Stimulated activated CD4-positive, alpha-beta T cell treated with anti-CD3 and anti-CD28 coated beads, TNF-alpha, amount 100 ng/mL, for 24 hours (primary cell): ENCODE results near the gene RNF223.
"Not testable (repeated sequence)": the region's sequence is repeated elsewhere in the genome, so short reads cannot be mapped to it uniquely, and the experiment has no call there.

Experiments used
- DNase-seq, 3 experiments: peaks; one replicate each; pipeline ENCODE4 v3.0.0-alpha.2; 2020; ENCODE audit warnings: low read depth in 3 of 3

RNF223 gene

GRCh38 chr1:1087351-1088028 lies 13.4 kb upstream of the RNF223 start:
- DNase-seq = no peak

DNA sequence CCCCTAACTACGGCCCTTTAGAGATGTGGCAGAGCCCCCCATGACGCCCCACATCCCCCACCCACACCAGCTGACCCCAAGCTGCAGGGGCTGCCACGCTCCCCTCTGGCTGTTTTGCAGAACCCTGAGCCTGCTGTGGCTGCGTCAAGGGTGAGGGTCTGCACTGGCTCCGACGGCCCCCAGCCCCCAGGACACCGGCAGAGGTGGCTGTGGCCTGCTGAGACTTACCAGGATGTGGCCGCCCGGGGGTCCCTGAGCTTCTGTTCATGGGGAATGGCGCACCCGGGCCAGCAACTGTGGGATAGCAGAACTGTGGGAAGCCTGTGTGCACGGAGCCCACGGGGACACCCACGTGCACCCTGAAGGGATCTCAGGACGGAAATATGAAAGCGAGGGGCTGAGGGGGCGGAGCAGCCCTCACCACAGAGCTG lies 12.8 kb upstream of the RNF223 start:
- DNase-seq = no peak

- no peak for DNase-seq
These were observed 12.1 kb upstream of the RNF223 start for GRCh38 chr1:1085911-1086841.

- DNase-seq = no peak
These were observed 11.2 kb upstream of the RNF223 start for GRCh38 chr1:1085171-1085841.

DNA sequence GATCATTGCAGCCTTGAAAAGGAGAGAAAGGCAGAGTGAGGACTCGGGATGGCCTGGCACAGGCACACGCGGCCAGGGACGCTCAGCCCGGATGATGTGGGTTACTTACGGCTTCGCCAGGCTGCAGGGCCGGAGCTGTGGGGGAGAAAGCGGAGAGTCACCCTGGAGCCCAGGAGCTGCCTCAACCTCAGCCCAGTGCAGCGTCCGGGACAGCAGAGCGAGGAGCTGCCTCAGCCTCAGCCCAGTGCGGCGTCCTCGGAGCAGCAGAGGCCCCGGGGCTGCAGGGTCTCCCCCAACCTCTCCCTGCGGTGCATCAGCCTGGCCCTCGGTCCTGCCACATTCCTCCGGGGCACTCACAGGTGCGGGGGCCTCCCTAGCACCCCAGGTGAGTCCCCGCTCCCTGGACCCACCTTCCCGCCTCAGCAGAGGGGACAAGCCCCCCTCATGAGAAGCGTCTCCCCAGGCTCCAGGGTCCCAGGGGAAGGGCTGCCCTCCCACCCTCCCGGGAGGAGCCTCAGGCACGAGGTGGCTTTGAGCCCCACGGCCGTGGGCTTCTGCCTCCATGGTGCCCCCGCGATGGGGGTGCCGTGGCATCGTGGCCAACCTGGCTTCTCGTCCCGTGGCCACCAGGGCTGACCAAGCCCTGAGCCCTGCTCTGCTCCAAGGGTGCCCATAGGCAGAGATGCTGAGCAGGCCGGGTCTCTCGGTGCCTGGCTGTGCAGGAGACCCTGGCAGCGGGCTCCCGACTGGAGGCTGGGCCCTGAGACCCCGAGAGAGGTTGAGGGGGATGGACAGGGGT lies 10.5 kb upstream of the RNF223 start:
- DNase-seq = no peak

DNA sequence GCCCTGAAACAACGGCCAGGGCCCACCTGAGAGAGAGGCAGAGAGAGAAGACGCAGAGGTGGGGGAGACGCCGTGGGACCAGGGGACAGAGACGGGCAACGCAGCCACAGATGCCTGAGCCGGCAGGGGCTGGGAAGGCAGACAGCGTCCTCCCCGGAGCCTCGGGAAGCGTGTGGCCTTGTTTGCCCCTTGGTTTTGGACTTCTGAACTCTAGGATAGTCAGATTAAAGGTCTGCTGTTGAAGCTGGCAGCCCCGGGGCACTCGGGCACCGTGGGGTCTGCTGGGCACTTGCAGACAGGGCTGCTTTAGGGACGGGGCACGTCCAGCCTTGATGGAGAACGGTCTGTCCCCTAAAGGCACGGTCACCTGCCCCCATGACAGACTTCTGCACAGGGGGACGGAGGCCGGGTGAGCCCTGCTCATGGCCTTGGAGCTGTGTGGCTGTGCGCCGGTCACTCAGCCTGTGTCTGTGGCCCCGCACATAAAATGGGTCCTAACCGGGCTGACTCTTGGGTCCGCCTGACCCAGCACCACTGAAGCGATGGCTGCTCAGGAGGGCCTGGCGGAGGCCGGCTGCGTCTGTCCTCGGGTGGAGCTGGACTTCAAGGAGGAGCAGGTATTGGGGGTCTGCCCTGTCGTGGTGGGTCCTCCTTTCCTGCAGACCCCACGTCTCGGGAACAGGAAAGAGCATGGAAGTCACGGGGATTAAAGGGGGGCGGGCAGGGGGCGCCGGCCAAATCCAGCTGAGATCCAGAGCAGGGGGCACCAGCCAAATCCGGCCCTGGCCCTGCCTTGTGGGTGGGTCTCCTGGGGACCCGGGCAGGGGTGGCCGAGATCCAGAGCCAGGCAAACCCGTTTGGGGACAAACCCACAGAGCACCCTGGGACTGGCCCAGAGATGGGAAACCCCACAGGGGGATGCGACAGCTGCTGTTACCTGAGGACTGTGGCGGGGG lies 9.6 kb upstream of the RNF223 start:
- DNase-seq = no peak

DNA sequence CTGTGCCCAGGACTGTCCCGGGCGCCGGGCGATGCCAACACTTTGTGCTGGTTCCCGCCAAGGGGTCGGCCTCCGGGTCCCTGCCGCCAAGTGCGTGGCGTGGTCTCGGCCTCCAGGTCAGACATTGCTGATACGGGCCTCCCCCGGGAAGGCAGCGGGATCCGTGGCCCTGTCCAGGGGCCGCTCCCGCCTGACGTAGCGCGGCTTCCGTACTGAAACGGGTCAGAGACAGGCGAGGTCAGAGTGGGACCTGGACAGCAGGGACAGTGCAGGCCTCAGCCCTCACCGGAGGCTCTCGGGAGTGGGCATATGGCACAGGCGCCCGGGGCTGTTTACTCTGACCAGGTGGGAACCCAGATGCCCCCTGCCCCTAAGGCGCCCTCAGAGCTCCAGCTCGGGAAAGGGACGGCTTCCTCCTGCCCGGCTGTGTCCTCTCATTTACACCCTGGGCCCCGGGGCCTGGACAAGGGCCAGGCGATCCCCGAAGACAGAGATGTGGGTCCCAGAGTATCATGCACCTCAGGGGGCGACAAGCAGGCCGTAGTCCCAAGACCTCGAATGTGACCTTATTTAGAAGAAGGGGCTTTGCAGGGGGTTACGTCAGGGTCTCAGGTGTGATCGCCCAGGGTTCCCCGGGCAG lies 8.8 kb upstream of the RNF223 start:
- DNase-seq = no peak

GRCh38 chr1:1082239-1082775 lies 8.2 kb upstream of the RNF223 start:
- DNase-seq = no peak

- DNase-seq = no peak
These were observed 7.5 kb upstream of the RNF223 start for GRCh38 chr1:1081311-1082238.

DNA sequence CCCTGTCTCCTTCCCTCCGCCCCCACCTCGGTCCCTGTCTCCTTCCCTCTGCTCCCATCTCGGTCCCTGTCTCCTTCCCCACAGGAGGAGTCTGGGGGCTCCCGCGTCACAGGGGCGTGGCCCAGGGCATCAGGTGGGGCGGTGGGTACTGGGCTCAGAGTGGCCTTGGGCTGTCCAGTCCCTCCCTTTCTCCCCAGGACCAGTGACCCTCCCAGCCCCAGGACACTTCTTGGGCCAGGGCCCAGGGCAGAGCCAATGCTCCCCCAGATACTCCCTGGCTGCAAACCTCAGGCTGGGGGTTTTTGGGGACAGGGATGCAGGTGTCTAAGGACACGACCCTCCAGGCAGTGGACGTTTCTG lies 6.8 kb upstream of the RNF223 start:
- DNase-seq = no peak

DNA sequence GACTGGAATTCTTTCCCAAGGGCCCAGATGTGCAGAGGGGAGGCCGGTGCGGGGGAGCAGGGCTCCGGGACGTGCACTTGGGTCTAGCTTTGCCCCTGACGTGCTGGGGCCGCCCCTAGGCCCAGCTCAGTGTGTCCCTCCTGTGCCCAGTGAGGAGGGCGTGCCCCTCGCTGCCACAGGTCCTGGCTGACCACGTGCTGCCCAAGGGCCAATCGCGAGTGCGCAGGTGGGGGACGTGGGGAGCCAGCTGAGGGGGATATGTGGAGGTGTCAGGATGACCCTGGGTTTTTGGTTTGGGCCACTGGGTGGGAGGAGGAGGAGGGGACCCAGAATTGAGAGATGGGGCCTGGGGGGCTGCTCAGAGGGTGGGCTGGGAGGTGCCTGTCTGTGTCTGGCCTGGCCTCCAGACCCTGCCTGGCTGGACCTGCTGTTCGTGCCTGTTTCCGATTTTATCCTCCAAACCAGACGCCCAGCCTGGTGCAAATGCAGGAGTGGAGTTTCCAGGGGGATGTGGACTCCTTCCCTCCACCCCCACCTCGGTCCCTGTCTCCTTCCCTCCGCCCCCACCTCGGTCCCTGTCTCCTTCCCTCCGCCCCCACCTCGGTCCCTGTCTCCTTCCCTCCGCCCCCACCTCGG lies 6.1 kb upstream of the RNF223 start:
- DNase-seq = no peak

DNA sequence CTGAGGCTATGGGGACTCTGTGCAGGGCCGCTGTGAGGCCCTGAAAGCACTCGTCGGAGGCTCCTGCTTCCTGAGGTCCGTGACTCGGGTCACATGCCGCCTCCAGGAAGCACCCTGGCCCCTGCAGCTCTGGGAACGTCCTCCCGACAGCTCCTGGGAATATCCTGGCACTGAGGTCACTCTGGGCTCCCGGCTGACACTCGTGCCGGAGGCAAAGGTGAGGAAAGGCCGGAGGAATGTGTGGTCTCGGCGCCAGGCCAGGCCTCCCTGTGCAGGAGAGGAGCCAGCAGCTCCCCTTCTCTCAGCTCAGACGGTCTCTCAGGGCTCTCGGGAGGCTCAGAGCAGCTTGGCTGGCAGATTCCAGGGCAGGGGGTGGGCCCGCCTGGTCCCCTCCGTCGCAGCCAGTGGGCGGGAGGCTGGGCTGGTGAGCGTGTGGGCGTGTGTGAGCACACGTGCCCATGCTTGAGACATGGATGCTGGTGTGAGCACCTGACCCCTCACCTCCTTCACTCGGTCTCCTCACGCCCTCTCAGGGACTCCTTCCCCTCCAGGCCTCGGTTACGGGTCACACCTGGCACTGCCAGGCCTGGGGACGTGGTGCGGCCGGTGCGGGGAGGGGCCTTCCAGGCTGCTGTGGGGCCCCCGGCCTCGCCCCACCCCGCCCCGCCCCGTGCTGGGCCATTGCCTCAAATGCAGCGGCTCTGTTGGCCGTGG lies 5.5 kb upstream of the RNF223 start:
- peak in 1 of 3 experiments; percentile 40 for DNase-seq

- not testable (repeated sequence) for DNase-seq
These were observed 3.3 kb upstream of the RNF223 start for GRCh38 chr1:1077396-1077795.

DNA sequence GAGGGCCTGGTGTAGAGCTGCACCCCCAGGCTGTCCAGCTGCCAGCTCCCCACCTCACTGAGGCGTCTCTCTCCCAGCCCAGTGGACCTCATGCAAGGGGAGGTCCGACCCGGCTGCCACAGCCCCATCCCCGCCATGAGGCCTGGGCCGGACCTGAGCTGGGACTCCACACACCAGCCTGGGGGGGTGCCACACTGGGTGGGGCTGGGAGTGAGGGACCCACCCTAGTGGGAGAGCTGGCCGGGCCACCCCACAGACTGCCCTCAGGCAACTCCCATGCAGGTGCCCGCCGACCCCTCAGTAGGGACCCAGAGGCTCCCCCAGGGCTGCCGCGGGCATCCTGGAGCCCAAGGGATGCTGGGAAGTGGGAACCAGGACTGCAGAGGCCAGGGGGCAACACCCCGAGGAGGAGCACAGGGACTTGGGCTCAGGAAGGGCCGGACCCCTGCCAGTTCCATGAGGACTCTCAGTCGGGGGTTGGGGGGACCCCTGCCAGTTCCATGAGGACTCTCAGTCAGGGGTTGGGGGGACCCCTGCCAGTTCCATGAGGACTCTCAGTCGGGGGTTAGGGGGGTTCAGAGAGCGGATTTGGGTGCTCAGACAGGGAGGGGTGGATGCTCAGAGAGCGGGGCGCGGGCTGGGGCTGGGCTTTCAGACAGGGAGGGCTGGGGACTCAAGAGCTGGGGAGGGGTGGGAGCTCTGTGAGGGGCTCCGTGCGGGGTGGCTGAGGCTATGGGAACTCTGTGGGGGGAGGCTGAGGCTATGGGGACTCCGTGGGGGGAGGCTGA lies 1.2 kb upstream of the RNF223 start:
- DNase-seq = no peak

DNA sequence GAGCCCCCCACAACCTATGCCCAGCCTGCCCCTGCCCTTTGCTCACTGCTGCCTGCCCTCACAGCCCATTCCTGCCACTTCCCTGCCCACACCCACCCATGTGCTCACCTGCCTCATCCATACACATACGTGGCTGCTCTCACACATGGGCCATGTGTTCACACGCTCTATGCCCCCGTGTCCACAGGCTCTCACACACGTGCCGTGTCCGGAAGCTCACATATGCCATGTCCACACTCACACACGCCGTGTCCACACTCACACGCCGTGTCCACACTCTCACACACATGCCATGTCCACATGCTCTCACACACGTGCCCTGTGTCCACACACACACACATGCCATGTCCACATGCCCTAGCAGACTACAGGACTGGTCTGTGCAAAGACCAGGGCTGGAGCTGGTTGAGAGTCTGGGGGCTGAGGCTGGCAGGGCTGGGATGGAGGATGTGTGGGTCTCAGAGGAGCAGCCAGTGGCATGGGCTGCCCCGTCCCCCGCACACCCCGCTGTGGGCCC lies 583 bp upstream of the RNF223 start:
- no peak for DNase-seq
